ENCODE measurements around the gene ZCCHC13. TPM values are rescaled to one million over a fixed set of nuclear protein-coding genes. Genes with fewer than 3 reads are reported as not detected.

Gene ZCCHC13
- total and polyA plus RNA-seq, 2 of the 8 experiments (the other 6 are each of a cell fraction or from before 2014, with no cell fraction given), result not detected

DNA sequence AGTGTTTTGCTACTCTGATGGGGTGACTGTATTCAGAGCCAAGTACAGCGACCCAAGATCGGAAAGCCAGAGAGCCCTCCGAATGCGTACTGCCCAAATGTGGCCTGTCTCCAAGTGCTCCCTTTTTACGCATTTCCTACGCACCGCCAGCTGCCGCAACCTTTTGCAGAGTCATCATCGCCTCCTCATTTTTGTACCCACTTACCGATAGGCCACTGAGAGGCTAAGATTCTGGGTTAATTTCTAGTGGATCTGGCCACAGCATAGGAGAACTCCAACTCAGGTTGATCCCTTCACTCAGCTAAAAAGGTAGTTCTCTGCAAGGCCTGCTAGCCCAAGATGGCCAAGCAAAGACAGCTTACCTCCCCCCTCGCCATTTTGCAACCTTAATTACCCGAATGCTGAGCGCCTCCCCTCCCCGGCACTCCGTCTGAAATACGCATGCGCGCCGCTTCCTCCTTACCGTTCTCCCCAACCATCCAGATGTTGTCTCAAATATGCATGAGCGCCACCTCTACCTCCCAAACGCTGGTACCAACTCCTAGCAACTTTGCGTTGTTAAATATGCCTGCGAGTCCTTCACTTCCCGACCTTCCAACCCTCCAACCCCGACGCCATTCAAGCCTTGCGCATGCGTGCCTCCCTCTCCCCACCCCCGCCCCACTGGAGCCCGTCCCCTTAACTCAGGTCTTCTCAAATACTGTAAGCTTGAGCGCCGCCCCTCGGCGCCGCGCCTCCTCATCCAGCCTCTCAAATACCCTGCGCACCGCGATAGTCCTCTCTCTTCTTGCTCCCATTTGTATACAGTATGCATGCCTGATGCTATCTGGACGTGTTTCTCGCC lies 11.8 kb upstream of the ZCCHC13 start (continued):
- TF ChIP-seq POLR2A (IDR thresholded peaks at IDR 0.05; ENCODE audit: control extremely low read depth in 1 of 2, low read depth in 2 of 2, low read length in 2 of 2) (peak in 1 of 2 experiments; percentile 54; a peak in 2 of 3 replicates), PHF8 (conservative IDR thresholded peaks at IDR 0.05; ENCODE audit: low read depth, low read length) (peak; percentile 52), MAFK (IDR thresholded peaks at IDR 0.05; ENCODE audit: low read depth, low read length) (peak; percentile 52; the same call in 1 of the 2 replicates), CBX5 (IDR thresholded peaks at IDR 0.05; ENCODE audit: low read depth, low read length) (no peak), TBP (IDR thresholded peaks at IDR 0.05; ENCODE audit: low read depth, low read length) (peak; percentile 41; the same call in 1 of the 2 replicates), KDM5A (IDR thresholded peaks at IDR 0.05; ENCODE audit: low read length) (no peak), SIX5 (IDR thresholded peaks at IDR 0.05; ENCODE audit: low read depth, low read length) (no peak)
